Testis (tissue), 2 donors: ENCODE data around the gene APOBEC3F.

ENCODE experiments used
- POLR2A ChIP-seq: fragments of 450-650 bp; IDR thresholded peaks from one replicate; pipeline ENCODE4 v1.6.1; 2017; ENCODE audit warnings: antibody characterized with exemption, mild to moderate bottlenecking, moderate library complexity
- TF ChIP-seq, protein P1 (sequence below), 3 experiments: fragments of 450-650 bp in 2 of 3; fragments of 200-600 bp in 1 of 3; sonication (generic) in 1 of 3; IDR thresholded peaks; one replicate each; pipeline ENCODE4 v1.5.1; 2016 to 2019; ENCODE audit warnings: antibody characterized with exemption in 3 of 3, mild to moderate bottlenecking in 2 of 3, moderate library complexity in 1 of 3

DNA sequence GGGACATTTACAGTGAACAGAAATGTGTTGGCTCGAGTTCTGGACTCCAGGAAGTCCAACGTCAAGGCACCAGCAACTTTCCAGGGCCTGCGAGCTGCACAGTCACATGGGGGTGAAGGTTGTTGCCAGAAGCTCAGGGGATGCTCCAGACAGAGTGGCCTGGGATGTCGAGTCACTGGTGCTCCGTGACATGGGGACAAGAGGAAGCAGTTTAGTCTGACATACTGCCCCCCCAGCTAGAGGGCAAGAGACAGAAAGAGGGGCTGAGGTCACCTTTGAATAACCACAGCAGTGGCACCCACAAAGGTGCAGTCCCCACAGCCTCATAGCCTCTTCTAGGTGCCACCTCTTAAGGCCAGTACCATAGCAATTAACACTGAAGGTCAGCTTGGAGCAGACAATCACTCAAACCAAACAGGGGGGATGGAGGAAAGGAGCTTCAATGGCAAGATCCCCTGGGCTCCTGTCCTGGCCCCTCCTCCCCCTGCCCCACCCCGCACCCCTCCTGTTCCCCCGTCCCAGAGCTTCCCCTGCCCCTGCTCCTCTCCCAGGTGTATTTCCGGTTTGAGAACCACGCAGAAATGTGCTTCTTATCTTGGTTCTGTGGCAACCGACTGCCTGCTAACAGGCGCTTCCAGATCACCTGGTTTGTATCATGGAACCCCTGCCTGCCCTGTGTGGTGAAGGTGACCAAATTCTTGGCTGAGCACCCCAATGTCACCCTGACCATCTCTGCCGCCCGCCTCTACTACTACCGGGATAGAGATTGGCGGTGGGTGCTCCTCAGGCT lies 15.9 kb upstream of the APOBEC3F start:
- TF ChIP-seq, protein P1, sequence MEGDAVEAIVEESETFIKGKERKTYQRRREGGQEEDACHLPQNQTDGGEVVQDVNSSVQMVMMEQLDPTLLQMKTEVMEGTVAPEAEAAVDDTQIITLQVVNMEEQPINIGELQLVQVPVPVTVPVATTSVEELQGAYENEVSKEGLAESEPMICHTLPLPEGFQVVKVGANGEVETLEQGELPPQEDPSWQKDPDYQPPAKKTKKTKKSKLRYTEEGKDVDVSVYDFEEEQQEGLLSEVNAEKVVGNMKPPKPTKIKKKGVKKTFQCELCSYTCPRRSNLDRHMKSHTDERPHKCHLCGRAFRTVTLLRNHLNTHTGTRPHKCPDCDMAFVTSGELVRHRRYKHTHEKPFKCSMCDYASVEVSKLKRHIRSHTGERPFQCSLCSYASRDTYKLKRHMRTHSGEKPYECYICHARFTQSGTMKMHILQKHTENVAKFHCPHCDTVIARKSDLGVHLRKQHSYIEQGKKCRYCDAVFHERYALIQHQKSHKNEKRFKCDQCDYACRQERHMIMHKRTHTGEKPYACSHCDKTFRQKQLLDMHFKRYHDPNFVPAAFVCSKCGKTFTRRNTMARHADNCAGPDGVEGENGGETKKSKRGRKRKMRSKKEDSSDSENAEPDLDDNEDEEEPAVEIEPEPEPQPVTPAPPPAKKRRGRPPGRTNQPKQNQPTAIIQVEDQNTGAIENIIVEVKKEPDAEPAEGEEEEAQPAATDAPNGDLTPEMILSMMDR (IDR thresholded peaks at IDR 0.05): no peak
- TF ChIP-seq POLR2A: no peak
